Uterus (tissue), 2 donors: ENCODE measurements around the gene ADORA3.

Source experiments
- CTCF ChIP-seq, 4 experiments: fragments of 200-600 bp in 2 of 4; fragments of 450-650 bp in 2 of 4; sonication (generic) in 2 of 4; IDR thresholded peaks; one replicate each; pipeline ENCODE4 v1.5.1; 2016 to 2019; ENCODE audit warnings: antibody characterized with exemption in 4 of 4, mild to moderate bottlenecking in 2 of 4, moderate library complexity in 1 of 4
- POLR2A ChIP-seq, 2 donors: fragments of 450-650 bp; IDR thresholded peaks; one replicate each; pipeline ENCODE4 v1.6.1; 2016; ENCODE audit warnings: antibody characterized with exemption in 2 of 2, mild to moderate bottlenecking in 1 of 2, moderate library complexity in 1 of 2

- TF ChIP-seq CTCF (IDR thresholded peaks at IDR 0.05) (no peak), POLR2A (IDR thresholded peaks at IDR 0.05) (peak in 1 of 2 donors; percentile 27)
Observed at GRCh38 chr1:111515291-111516004, 12.0 kb upstream of the ADORA3 start.
